ENCODE results near the gene MFNG. TPM values are rescaled to one million over a fixed set of nuclear protein-coding genes. Genes with fewer than 3 reads are reported as not detected.
A peak's percentile ranks its signal among the peaks of the same experiment; 100 is the strongest.

The MFNG gene
- total and polyA plus RNA-seq, 2 donors (not counting 1 experiment from before 2014, with no cell fraction given): 95.9 to 125 TPM

GRCh38 chr22:37427135-37427710 lies 59.0 kb downstream of the MFNG start, which contains the start of gene ELFN2:
Gene ELFN2, minus strand, starts transcription at chr22:37427479. Its CDS starts 51,945 bp downstream, at chr22:37375534.
- POLR2A ChIA-PET: no interaction called here

GRCh38 chr22:37426706-37427134 lies 59.5 kb downstream of the MFNG start:
- TF ChIP-seq, protein P1, sequence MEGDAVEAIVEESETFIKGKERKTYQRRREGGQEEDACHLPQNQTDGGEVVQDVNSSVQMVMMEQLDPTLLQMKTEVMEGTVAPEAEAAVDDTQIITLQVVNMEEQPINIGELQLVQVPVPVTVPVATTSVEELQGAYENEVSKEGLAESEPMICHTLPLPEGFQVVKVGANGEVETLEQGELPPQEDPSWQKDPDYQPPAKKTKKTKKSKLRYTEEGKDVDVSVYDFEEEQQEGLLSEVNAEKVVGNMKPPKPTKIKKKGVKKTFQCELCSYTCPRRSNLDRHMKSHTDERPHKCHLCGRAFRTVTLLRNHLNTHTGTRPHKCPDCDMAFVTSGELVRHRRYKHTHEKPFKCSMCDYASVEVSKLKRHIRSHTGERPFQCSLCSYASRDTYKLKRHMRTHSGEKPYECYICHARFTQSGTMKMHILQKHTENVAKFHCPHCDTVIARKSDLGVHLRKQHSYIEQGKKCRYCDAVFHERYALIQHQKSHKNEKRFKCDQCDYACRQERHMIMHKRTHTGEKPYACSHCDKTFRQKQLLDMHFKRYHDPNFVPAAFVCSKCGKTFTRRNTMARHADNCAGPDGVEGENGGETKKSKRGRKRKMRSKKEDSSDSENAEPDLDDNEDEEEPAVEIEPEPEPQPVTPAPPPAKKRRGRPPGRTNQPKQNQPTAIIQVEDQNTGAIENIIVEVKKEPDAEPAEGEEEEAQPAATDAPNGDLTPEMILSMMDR (IDR thresholded peaks at IDR 0.05): no peak
- TF ChIP-seq EZH2 (IDR thresholded peaks at IDR 0.05; ENCODE audit: borderline replicate concordance, insufficient read depth, low read depth, low read length, poor library complexity, severe bottlenecking): no peak
- ATAC-seq (ENCODE audit: low read depth) (no peak), DNase-seq (peak; percentile 26)
- Histone ChIP-seq H3K27ac (ENCODE audit: low read length in 2 of 2) (no peak overlapping the region), H4K20me1 (ENCODE audit: control insufficient read depth, insufficient read depth, low read length, poor library complexity, severe bottlenecking) (no peaks in the 10 kb centered on the region), H3K9ac (ENCODE audit: low read length) (peak overlapping the region; percentile 43), H3K4me2 (replicated peaks; ENCODE audit: low read depth, low read length, poor library complexity, severe bottlenecking) (peak overlapping the region; percentile 79), H2AFZ (ENCODE audit: insufficient read depth, low read depth, low read length, poor library complexity, severe bottlenecking) (peak overlapping the region; percentile 33), H3K79me2 (ENCODE audit: control insufficient read depth, insufficient read depth, low read length) (no peaks in the 10 kb centered on the region), H3K36me3 (replicated peaks in 1 of 2; ENCODE audit: control extremely low read depth in 1 of 2, control insufficient read depth in 1 of 2, extremely low read depth in 1 of 2, insufficient read depth in 2 of 2, low read length in 1 of 2) (no peaks in the 10 kb centered on the region), H3K4me3 (ENCODE audit: control extremely low read depth in 1 of 5, extremely low read depth in 1 of 5, insufficient read depth in 1 of 5, low read depth in 2 of 5, low read length in 4 of 5) (peak overlapping the region in 1 of 5 experiments; percentile 41), H3K4me1 (ENCODE audit: control insufficient read depth in 2 of 2, insufficient read depth in 2 of 2, low read length in 2 of 2) (peaks cover 24 to 27% of the 10 kb centered on the region in 2 donors), H3K9me3 (ENCODE audit: control extremely low read depth in 1 of 3, control insufficient read depth in 2 of 3, insufficient read depth in 1 of 3, low read length in 2 of 3) (peaks cover 0 to 19% (median 0%) of the 10 kb centered on the region in 3 donors), H3K27me3 (replicated peaks in 1 of 4; ENCODE audit: control extremely low read depth in 1 of 4, control insufficient read depth in 3 of 4, insufficient read depth in 4 of 4, low read length in 3 of 4) (peaks cover 0 to 71% (median 28%) of the 10 kb centered on the region in 4 experiments)
- peaks cover 21% of the 10 kb centered on the region for H3K4me1 Mint-ChIP-seq
- no peak overlapping the region for H3K27ac Mint-ChIP-seq
- no peaks in the 10 kb centered on the region for H3K9me3 Mint-ChIP-seq (ENCODE audit: insufficient read depth)
- CTCF ChIA-PET: no interaction called here
- H3K27me3 Mint-ChIP-seq: peaks cover 62% of the 10 kb centered on the region
- intact Hi-C loops (cut with micrococcal nuclease): no loop called here
- WGBS (ENCODE audit: insufficient coverage): 2% methylated on average over 23 of the region's 24 CpGs
- peak overlapping the region; percentile 68 for H3K4me3 Mint-ChIP-seq
- POLR2A ChIA-PET: no interaction called here

More at GRCh38 chr22:37427135-37427710, 59.0 kb downstream of the MFNG start, which contains the start of gene ELFN2:
- H3K4me3 Mint-ChIP-seq: peak within 1 kb of the TSS; percentile 70
- no peak within 1 kb of the TSS for H3K27ac Mint-ChIP-seq
- H3K27ac ChIP-seq (ENCODE audit: low read length in 2 of 2): no peak within 1 kb of the TSS
- H3K4me1 ChIP-seq (ENCODE audit: control insufficient read depth in 2 of 2, insufficient read depth in 2 of 2, low read length in 2 of 2): peaks cover 24 to 27% of the 10 kb centered on the region in 2 donors
- H3K9me3 ChIP-seq (ENCODE audit: control extremely low read depth in 1 of 3, control insufficient read depth in 2 of 3, insufficient read depth in 1 of 3, low read length in 2 of 3): peaks cover 0 to 19% (median 0%) of the 10 kb centered on the region in 3 donors
- DNase-seq: peak; percentile 41
- H4K20me1 ChIP-seq (ENCODE audit: control insufficient read depth, insufficient read depth, low read length, poor library complexity, severe bottlenecking): no peaks in the 10 kb centered on the region
- H3K4me3 ChIP-seq (ENCODE audit: control extremely low read depth in 1 of 5, extremely low read depth in 1 of 5, insufficient read depth in 1 of 5, low read depth in 2 of 5, low read length in 4 of 5): peak within 1 kb of the TSS in 3 of 5 experiments; percentile 18 to 41 (median 26)
- H3K4me1 Mint-ChIP-seq: peaks cover 21% of the 10 kb centered on the region
- no peaks in the 10 kb centered on the region for H3K9me3 Mint-ChIP-seq (ENCODE audit: insufficient read depth)
- H3K9ac ChIP-seq (ENCODE audit: low read length): peak within 1 kb of the TSS; percentile 43
- TF ChIP-seq EZH2 (IDR thresholded peaks at IDR 0.05; ENCODE audit: borderline replicate concordance, insufficient read depth, low read depth, low read length, poor library complexity, severe bottlenecking): peak; percentile 86
- TF ChIP-seq, protein P1 (IDR thresholded peaks at IDR 0.05): no peak
- no peaks in the 10 kb centered on the region for H3K36me3 ChIP-seq (replicated peaks in 1 of 2; ENCODE audit: control extremely low read depth in 1 of 2, control insufficient read depth in 1 of 2, extremely low read depth in 1 of 2, insufficient read depth in 2 of 2, low read length in 1 of 2)
- intact Hi-C loops (cut with micrococcal nuclease): no loop called here
- no peak for ATAC-seq (ENCODE audit: low read depth)
- H2AFZ ChIP-seq (ENCODE audit: insufficient read depth, low read depth, low read length, poor library complexity, severe bottlenecking): peak within 1 kb of the TSS; percentile 33
- H3K79me2 ChIP-seq (ENCODE audit: control insufficient read depth, insufficient read depth, low read length): no peaks in the 10 kb centered on the region
- H3K27me3 ChIP-seq (replicated peaks in 1 of 4; ENCODE audit: control extremely low read depth in 1 of 4, control insufficient read depth in 3 of 4, insufficient read depth in 4 of 4, low read length in 3 of 4): peaks cover 0 to 71% (median 27%) of the 10 kb centered on the region in 4 experiments
- H3K4me2 ChIP-seq (replicated peaks; ENCODE audit: low read depth, low read length, poor library complexity, severe bottlenecking): peak within 1 kb of the TSS; percentile 79
- CTCF ChIA-PET: interaction anchor here (5.2 kb wide), 1 partner anchor 111 kb away, joined by 76 read pairs; no protein-coding TSS in a partner anchor
- H3K27me3 Mint-ChIP-seq: peaks cover 62% of the 10 kb centered on the region
- under 1% methylated on average over 56 of the region's 72 CpGs for WGBS (ENCODE audit: insufficient coverage)

Measured in B cell (primary cell).